DOHH2 (cell line): Measurements from ENCODE around the gene ROCK2.
"Not testable (repeated sequence)": the region's sequence is repeated elsewhere in the genome, so short reads cannot be mapped to it uniquely, and the experiment has no call there.

Experiments
- H3F3A ChIP-seq: fragments of 200-600 bp; sonication (generic), shearing (Covaris generic); 2 replicates; pipeline ENCODE4 v1.6.0; 2016; ENCODE audit warnings: antibody characterized with exemption, mild to moderate bottlenecking; ENCODE audit not compliant: control insufficient read depth, insufficient read depth
- H3K27ac ChIP-seq: fragments of 200-600 bp; sonication (generic); 2 replicates; pipeline ENCODE4 v1.5.1; 2014; ENCODE audit warnings: low read depth, mild to moderate bottlenecking, low read length, moderate library complexity
- H3K27me3 ChIP-seq: fragments of 200-600 bp; sonication (generic); 2 replicates; pipeline ENCODE4 v1.6.1; 2014; ENCODE audit warnings: mild to moderate bottlenecking, low read length, mixed read lengths; ENCODE audit not compliant: control insufficient read depth
- H3K36me3 ChIP-seq: fragments of 200-600 bp; sonication (generic); 2 replicates; pipeline ENCODE4 v1.6.1; 2014; ENCODE audit warnings: mild to moderate bottlenecking, low read length, moderate library complexity, mixed read lengths; ENCODE audit not compliant: control insufficient read depth
- H3K4me1 ChIP-seq: fragments of 200-600 bp; sonication (generic); 2 replicates; pipeline ENCODE4 v1.6.1; 2014; ENCODE audit warnings: mild to moderate bottlenecking, low read length, mixed read lengths; ENCODE audit not compliant: control insufficient read depth
- H3K4me2 ChIP-seq: fragments of 200-600 bp; sonication (generic); 2 replicates; pipeline ENCODE4 v1.6.0; 2014; ENCODE audit warnings: mild to moderate bottlenecking, low read length, moderate library complexity
- H3K4me3 ChIP-seq: fragments of 200-600 bp; sonication (generic); 2 replicates; pipeline ENCODE4 v1.5.1; 2014; ENCODE audit warnings: mild to moderate bottlenecking, low read length, mixed read lengths
- H3K79me2 ChIP-seq: fragments of 200-600 bp; sonication (generic); 2 replicates; pipeline ENCODE4 v1.6.1; 2014; ENCODE audit warnings: mild to moderate bottlenecking, low read length, mixed read lengths; ENCODE audit not compliant: control insufficient read depth
- H3K9me2 ChIP-seq: fragments of 200-600 bp; sonication (generic); replicated peaks from 2 replicates; pipeline ENCODE4 v1.6.1; 2014; ENCODE audit warnings: mild to moderate bottlenecking, low read length, mixed read lengths; ENCODE audit not compliant: control insufficient read depth
- H3K9me3 ChIP-seq: fragments of 200-600 bp; sonication (generic); 2 replicates; pipeline ENCODE4 v1.6.1; 2014; ENCODE audit warnings: antibody characterized with exemption, low read length, mixed read lengths; ENCODE audit not compliant: control insufficient read depth, insufficient read depth
- H4K20me1 ChIP-seq: fragments of 200-600 bp; sonication (generic); 2 replicates; pipeline ENCODE4 v1.6.0; 2014; ENCODE audit warnings: low read depth, mild to moderate bottlenecking, antibody characterized with exemption, low read length, moderate library complexity; ENCODE audit not compliant: control insufficient read depth, insufficient read depth
- CTCF ChIP-seq: fragments of 200-600 bp; sonication (generic); IDR thresholded peaks from one replicate; pipeline ENCODE4 v1.5.1; 2014; ENCODE audit warnings: antibody characterized with exemption, mild to moderate bottlenecking, low read depth, low read length; ENCODE audit not compliant: poor library complexity, severe bottlenecking
- EZH2phosphoT487 ChIP-seq: fragments of 200-600 bp; sonication (generic); IDR thresholded peaks from 2 replicates; pipeline ENCODE4 v1.6.1; 2017; ENCODE audit warnings: borderline replicate concordance, mild to moderate bottlenecking, antibody characterized with exemption, low read length, moderate library complexity, mixed read lengths

The ROCK2 gene

GRCh38 chr2:11254100-11254536 lies 90.3 kb downstream of the ROCK2 start:
- TF ChIP-seq EZH2phosphoT487 = no peak
- TF ChIP-seq CTCF = no peak
- H3K79me2 ChIP-seq = peaks cover 17% of the 10 kb centered on the region
- H3K9me3 ChIP-seq = no peaks in the 10 kb centered on the region
- peaks cover 7% of the 10 kb centered on the region for H3K4me1 ChIP-seq
- no peaks in the 10 kb centered on the region for H3K9me2 ChIP-seq
- H3K27ac ChIP-seq = no peak overlapping the region
- no peaks in the 10 kb centered on the region for H3K27me3 ChIP-seq
- H3F3A ChIP-seq = no peaks in the 10 kb centered on the region
- no peak overlapping the region for H3K4me2 ChIP-seq
- H3K36me3 ChIP-seq = peaks cover 10% of the 10 kb centered on the region; the same call in 1 of the 2 replicates
- H3K4me3 ChIP-seq = no peak overlapping the region
- H4K20me1 ChIP-seq = no peaks in the 10 kb centered on the region

- Histone ChIP-seq H3K36me3 (peaks cover 19% of the 10 kb centered on the region; the same call in 1 of the 2 replicates), H3K79me2 (peaks cover 13% of the 10 kb centered on the region)
- H3K4me2 ChIP-seq, H3K4me3 ChIP-seq, H3K9me3 ChIP-seq, H3K4me1 ChIP-seq, H3F3A ChIP-seq, H3K9me2 ChIP-seq, H4K20me1 ChIP-seq, H3K27me3 ChIP-seq, H3K27ac ChIP-seq: not testable (repeated sequence)
Observed at GRCh38 chr2:11252458-11252857, 92.0 kb downstream of the ROCK2 start.

GRCh38 chr2:11250400-11251196 lies 93.8 kb downstream of the ROCK2 start:
- Histone ChIP-seq H3K36me3 (peaks cover 24% of the 10 kb centered on the region), H3K27me3 (no peaks in the 10 kb centered on the region), H3K9me2 (no peaks in the 10 kb centered on the region), H3K4me3 (no peak overlapping the region), H3K79me2 (peaks cover 21% of the 10 kb centered on the region), H3K4me1 (no peaks in the 10 kb centered on the region), H3K27ac (no peak overlapping the region), H3K9me3 (no peaks in the 10 kb centered on the region), H3K4me2 (no peak overlapping the region), H4K20me1 (no peaks in the 10 kb centered on the region), H3F3A (no peaks in the 10 kb centered on the region)
- no peak for TF ChIP-seq CTCF
- TF ChIP-seq EZH2phosphoT487 = no peak

GRCh38 chr2:11245322-11245721 lies 99.1 kb downstream of the ROCK2 start:
- Histone ChIP-seq H3K36me3 (peaks cover 40% of the 10 kb centered on the region), H3K9me2 (no peaks in the 10 kb centered on the region), H3K9me3 (no peaks in the 10 kb centered on the region), H3K27me3 (no peaks in the 10 kb centered on the region), H3K4me1 (peaks cover 9% of the 10 kb centered on the region), H3K4me3 (no peak overlapping the region), H3F3A (peaks cover 12% of the 10 kb centered on the region; the same call in 1 of the 2 replicates), H3K4me2 (no peak overlapping the region), H4K20me1 (no peaks in the 10 kb centered on the region), H3K27ac (no peak overlapping the region), H3K79me2 (peaks cover 18% of the 10 kb centered on the region)
- no peak for TF ChIP-seq CTCF
- no peak for TF ChIP-seq EZH2phosphoT487
